CD4-positive, alpha-beta T cell treated with Interleukin-4 for 1 hour (primary cell): Measurements from ENCODE around the gene PRC1.
"Not testable (repeated sequence)": the region's sequence is repeated elsewhere in the genome, so short reads cannot be mapped to it uniquely, and the experiment has no call there.

Experiments used
- DNase-seq, 2 donors: peaks; one replicate each; pipeline ENCODE4 v3.0.0-alpha.2; 2020 to 2022

PRC1 gene

GRCh38 chr15:90994417-90995311 lies at the start of gene PRC1:
PRC1 (minus strand) TSS chr15:90994535; CDS start chr15:90994417, 118 bp downstream.
- peak; percentile 97 for DNase-seq

- DNase-seq: no peak
Measured at GRCh38 chr15:91043202-91043874, 49.0 kb upstream of the PRC1 start.

GRCh38 chr15:91040856-91041255 lies 46.5 kb upstream of the PRC1 start:
- no peak for DNase-seq

GRCh38 chr15:91039996-91040395 lies 45.7 kb upstream of the PRC1 start:
- DNase-seq: no peak

- DNase-seq: peak; percentile 48 to 60
Measured at GRCh38 chr15:91032919-91033803, 38.8 kb upstream of the PRC1 start.

GRCh38 chr15:91031796-91032195 lies 37.5 kb upstream of the PRC1 start:
- no peak for DNase-seq

DNA sequence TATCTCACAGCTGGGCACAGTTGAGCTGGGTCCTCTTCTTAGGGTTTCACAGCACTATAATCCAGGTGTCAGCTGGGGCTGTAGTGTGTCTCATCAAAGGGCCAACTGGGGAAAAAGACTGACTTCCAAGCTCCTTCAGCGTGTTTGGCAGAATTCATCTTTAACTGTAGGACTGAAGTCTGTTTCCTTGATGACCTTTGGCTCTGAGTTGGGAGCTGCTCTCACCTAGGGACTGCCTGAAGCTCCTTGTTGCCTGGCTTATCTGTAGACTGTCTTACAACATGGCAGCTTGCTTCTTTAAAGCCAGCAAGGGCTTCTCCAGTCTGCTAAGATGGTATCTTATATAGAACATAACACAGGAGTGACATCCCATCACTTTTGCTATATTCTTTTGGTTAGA lies 33.3 kb upstream of the PRC1 start:
- no peak for DNase-seq

DNA sequence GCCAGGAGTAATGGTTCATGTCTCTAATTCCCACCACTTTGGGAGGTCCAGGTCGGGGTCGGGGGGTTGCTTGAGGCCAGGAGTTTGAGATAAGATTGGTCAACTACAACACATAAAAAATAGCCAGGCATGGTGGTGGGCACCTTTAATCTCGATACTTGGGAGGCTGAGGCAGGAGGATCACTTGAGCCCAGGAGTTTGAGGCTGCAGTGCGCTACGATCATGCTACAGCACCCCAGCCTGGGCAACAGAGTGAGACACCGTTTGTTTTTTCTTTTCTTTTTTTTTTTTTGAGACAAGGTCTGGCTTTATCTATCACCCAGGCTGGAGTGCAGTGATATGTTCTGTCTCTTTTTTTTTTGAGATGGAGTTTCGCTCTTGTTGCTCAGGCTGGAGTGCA lies 29.4 kb upstream of the PRC1 start:
- no peak for DNase-seq

GRCh38 chr15:91022832-91023129 lies 28.4 kb upstream of the PRC1 start:
- no peak for DNase-seq

- peak; percentile 81 to 88 for DNase-seq
Measured at GRCh38 chr15:91022075-91022831, 27.9 kb upstream of the PRC1 start, which contains the start of gene VPS33B. VPS33B (minus strand) TSS chr15:91022594; CDS start chr15:91022249, 345 bp downstream.

DNA sequence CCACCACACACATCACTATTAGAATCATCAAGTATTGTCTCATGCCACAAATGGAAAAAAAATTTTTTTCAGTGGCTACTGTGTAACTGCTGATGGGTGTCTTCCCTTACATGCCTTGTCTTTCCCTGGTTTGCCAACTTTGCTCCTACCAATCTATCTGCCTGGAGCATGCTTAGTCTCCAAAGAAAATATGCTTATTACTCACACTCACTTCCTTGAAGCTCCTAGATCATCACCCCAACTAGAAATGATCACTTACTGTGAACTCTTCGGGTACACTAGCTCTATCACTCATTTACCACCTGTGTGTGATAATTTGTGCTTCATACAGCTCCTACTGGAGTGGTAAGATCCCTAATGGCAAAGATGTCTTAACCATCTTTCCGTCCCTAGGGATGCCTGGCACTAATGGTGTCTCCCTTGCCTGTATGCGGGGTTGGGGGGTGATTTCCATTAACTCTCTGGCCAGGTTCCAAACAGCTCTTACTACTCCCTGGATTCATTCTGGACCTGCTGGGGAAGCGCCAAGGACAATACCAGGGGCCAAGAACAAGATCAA lies 27.3 kb upstream of the PRC1 start:
- DNase-seq: no peak

- DNase-seq: no peak
Measured at GRCh38 chr15:91018158-91018557, 23.8 kb upstream of the PRC1 start.

DNA sequence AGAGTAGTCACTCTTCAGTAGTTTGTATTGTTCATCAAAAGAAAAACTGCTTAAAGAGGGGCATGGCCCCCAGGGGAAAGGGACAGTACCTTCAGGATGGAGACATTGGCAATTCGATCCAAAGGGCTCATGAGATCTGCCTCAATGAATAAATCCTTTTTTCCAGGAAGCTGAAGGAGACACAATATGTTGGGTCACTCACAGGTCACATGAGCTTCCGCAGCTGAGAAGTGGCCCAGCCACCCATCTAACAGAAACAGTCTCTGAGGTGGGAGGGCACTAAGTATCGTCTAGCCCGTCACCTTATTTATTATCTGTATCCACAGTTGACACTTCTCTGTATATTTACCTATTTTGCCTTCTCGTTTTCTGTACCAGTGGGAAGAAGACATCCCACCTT lies 23.4 kb upstream of the PRC1 start:
- no peak for DNase-seq

DNA sequence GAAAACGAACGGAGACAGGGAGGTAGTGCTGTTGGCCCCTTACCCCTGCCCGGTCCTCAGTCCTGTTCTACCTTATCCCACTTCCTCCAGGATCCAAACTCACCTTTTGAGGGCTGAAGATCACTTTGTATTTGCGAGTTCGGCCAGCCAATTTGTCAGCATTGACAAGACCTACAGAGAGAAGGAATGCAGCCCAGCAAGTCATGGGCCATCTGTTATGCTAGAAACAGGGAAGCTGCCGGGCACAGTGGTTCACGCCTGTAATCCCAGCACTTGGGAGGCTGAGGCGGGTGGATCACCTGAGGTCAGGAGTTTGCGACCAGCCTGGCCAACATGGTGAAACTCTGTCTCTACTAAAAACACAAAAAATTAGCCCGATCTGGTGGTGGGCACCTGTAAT lies 19.4 kb upstream of the PRC1 start:
- not testable (repeated sequence) for DNase-seq

DNA sequence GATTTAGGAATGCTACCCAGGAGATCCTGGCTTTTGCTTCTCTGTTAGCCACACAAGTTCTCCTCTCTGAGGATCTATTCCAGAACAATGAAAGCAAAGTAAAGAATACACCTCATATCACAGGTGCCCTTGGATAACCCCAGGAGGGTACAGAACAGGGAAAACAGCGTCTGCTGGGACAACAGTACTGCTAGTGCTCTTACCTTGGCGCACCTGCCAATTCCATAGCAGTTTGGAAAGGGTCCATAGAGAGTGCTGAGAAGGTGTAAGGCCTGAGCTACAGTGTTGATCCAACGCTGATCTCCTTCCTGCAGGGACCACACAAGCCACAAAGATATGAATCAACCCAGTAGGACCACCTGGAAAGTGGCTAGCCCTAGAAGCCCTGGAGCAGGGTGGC lies 12.9 kb upstream of the PRC1 start:
- DNase-seq: no peak

DNA sequence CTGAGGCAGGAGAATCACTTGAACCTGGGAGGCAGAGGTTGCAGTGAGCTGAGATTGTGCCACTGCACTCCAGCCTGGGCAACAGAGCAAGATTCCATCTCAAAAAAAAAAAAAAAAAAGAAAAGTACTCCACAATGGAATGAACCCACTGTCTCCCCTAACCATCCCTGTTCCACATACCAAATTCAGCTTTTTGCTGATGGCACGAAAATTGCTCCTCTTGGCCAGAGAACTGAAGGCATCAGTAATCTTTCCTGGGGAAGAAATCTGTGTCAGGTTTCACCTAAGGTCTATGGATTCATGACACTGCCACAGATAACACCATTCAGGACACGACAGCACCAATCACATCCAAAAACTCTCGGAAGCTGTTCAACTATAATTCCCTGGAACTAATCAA lies 6.9 kb upstream of the PRC1 start:
- no peak for DNase-seq

DNA sequence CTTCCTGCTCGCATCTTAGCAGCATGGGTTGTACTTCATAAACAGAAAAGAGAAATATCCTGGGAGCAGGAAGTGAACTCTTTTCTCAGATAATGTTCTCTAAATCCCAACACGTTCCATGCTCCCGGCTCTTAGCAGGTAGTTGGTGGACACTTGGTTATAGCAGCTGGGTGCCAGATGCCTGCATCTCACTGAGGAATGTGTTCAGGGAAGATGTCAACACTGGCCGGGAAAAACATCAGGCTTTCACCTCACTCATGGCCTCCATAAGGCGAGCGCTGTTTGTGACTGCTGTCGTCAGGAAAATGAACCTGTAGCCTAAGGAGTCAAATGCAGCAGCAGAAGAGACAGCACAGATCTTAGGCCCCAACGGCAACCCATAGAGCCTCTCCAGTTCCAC lies 4.4 kb upstream of the PRC1 start:
- DNase-seq: no peak

- DNase-seq: no peak
Measured at GRCh38 chr15:90994059-90994416, 297 bp downstream of the PRC1 start.

GRCh38 chr15:90991587-90992285 lies 2.6 kb downstream of the PRC1 start:
- DNase-seq: no peak

- DNase-seq: no peak
Measured at GRCh38 chr15:90990446-90990845, 3.9 kb downstream of the PRC1 start.

DNA sequence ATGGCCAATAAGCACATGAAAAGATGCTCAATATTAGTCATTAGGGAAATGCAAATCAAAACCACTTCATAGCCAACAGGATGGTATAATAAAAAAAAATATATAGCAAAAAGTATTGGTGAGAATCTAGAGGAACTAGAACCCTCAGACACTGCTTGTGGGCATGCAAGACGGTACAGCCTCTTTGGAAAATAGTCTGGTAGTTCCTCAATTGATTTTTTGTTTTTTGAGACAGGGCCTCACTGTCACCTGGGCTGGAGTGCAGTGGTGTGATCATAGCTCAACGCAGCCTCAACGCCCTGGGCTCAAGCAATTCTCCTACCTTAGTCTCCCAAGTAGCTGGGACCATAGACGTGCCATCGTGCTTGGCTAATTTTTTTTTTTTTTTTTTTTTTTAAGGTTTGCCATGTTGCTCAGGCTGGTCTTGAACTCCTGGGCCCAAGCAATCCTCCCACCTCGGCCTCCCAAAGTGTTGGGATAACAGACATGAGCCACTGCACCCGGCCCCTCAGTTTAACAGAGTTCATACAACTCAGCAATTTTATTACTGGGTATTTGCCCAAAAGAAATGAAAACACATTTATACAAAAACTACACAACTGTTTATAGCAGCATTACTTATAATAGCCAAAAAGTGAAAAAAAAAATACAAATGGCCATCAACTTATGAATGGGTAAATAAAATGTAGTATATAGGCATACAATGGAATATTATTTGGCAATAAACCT lies 5.1 kb downstream of the PRC1 start:
- no peak for DNase-seq
